SHP77 (cell line): Measurements from ENCODE around the gene LRIT2.

Experiments
- DNase-seq, 2 experiments: peaks; one replicate each; lab custom pipeline; 2025; lab: John Stamatoyannopoulos, UW

Gene LRIT2

GRCh38 chr10:84243759-84244158 is 18.4 kb upstream of the LRIT2 start:
- no peak for DNase-seq

DNA sequence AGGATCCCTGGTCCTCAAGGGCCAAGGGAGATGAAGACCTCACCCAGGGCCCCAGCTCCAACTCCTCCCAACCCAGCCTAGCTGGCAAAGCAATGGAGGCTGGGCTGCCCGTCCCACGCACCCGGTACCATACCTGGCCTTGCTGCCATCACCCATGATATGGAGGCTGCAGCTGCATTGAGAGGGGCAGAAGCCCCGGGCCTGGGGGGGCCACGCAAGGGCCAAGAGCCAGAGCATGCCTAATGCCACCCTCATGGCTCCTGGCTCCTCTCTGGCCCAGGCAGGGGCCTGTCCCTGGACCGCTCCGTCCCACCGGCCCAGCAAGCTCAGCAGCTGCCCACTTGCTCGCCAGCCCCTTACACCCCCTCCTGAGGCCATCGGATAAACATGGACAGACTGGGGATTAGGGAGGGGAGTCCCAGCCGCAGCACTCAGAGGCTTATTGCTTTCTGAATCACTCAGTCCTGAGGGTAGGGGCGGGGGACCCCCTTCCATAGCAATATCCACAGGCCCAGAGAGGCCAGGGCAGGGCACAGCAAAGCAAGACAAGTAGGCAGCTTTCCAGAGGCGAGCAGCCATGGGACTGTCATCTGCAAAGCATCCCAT is 15.9 kb upstream of the LRIT2 start, which contains the start of gene LRIT1:
Gene LRIT1, minus strand, starts transcription at position 362 of the 606 bp plus-strand sequence. Its CDS starts 107 bp downstream, at position 255.
- no peak for DNase-seq

DNA sequence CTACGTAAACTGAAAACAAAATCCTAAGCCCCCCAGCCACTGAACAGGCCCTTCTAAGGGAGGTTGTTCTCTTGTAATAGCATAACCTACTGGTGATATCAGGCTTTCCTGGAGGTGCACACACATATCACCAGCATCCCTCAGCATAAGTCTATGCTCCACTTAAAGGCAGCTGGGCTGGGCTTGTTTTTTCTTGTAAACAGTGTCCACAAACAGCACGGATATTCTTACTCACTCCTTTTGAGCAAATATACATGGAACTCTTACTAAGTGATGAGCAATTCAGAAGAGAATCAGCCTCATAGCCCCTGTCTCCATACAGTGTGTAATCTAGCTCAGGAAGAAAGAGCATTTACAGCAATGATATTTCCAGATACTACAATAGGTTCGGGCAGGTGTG is 13.6 kb upstream of the LRIT2 start:
- DNase-seq, result no peak

GRCh38 chr10:84237199-84238051 is 12.1 kb upstream of the LRIT2 start:
- no peak for DNase-seq

GRCh38 chr10:84236807-84237198 is 11.5 kb upstream of the LRIT2 start:
- no peak for DNase-seq

DNA sequence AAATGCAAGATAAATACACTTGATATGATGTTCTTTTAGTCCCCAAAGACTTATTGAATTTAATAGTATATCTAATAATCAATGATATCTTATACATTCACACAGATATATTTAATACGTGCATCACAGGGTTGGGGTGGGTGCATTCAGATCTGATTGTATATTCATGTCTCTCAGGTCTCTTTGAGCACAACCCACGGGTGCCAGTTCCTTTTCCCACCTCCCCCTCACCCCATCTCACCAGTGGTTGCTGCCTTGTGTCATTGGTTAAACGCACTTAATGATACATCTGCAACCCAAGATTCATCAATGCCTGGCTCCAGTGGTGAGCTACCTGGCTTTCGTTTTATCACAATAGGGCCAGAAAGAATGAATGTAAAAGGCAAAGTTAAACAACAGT is 9.8 kb upstream of the LRIT2 start:
- DNase-seq, result no peak

DNA sequence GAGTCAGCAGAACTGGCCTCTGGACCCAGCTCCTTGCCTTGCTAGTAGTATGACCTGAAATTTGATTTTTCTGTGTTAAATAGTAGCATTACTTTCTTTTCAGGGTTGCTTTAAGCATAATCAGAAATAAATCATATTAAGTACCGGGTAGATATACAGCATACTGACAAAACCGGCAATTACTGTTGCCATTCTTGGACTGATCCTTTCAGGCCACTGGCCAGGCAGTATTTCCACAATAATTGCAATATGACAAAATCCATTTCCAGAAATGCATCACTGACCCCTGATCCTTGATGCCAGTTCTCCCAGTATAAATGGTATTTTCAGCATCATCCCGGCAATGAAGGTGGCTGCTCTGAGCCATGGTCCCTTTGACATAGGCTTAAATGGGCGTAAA is 9.1 kb upstream of the LRIT2 start:
- no peak for DNase-seq

DNA sequence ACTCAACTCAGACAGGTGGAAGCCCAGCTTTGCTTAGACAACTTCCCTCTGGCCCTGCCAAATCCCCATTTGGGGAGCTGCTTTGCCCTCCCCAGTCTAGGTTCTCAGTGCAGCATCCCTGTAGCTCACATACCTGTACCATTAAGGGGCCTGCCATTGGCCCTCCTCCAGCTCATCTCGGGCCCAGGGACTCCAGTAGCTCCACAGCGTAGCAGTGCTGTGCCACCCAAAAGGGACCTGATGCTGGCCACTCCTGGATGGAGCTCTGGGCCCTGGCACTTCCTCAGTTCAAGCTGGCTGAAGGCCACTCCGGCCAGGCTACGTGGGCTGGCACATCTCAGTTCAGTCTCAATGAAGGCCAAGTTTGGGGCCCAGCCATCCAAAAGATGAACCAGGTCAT is 8.6 kb upstream of the LRIT2 start:
- DNase-seq, result no peak

GRCh38 chr10:84232376-84232775 is 7.0 kb upstream of the LRIT2 start:
- no peak for DNase-seq

DNA sequence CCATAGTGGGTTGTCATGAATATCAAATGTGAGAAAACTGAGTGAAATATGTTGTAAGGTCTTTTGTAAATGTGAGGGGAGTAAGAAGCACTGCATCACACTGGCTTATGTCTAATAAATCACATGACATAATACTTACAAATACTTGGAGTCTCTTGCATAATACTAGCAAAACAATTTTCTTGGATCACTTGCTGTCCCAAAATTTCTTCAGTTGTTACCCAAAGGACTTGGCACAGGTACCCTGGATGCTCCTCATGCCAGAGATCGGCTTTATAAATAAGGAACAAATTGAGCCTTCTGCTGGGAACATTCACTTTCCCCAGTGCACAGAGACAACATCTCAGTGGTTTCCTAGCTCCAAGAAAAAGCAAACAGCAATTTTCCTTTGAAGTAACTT is 5.0 kb upstream of the LRIT2 start:
- DNase-seq, result no peak

- DNase-seq, result no peak
Observed at GRCh38 chr10:84227810-84228209, 2.5 kb upstream of the LRIT2 start.

- DNase-seq, result no peak
Observed at GRCh38 chr10:84226616-84227015, 1.3 kb upstream of the LRIT2 start.

GRCh38 chr10:84224411-84225028 is 824 bp downstream of the LRIT2 start:
- no peak for DNase-seq

GRCh38 chr10:84221916-84222315 is 3.4 kb downstream of the LRIT2 start:
- DNase-seq, result no peak

- DNase-seq, result no peak
Observed at GRCh38 chr10:84217746-84218145, 7.6 kb downstream of the LRIT2 start.

GRCh38 chr10:84216834-84217233 is 8.5 kb downstream of the LRIT2 start:
- DNase-seq, result no peak

DNA sequence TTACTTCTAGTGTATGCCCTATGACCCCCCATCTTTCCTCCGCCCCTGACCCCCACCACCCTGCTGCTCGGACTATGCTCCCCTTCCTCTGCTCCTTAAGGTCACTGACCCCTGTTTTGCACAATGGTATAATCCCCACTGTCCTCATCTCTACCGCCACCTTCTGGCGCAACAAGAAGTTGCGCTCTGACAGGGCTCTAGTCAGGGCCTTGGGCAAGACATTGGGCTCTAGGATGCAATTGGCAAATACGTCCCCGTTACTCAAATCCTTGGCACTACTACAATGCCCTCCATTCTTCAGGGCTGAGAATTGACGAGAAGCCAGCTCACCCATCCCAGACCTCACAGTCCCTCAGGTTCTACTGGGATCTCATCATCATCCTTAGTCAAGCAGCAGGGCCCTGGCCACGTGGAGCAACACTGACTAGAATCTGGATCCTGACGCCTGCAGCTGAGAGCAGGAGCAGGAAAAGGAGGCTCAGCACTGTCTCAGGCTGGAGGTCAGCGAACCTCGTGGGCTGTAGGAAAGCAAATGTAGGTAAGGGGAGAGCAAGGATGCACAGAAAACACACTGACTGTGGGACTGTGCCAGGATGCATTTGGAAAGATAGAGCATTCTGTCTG is 10.6 kb downstream of the LRIT2 start:
- no peak for DNase-seq

- no peak for DNase-seq
Observed at GRCh38 chr10:84214046-84214572, 11.2 kb downstream of the LRIT2 start.

GRCh38 chr10:84213076-84213475 is 12.3 kb downstream of the LRIT2 start:
- DNase-seq, result no peak

- DNase-seq, result no peak
Observed at GRCh38 chr10:84212014-84212413, 13.3 kb downstream of the LRIT2 start.

DNA sequence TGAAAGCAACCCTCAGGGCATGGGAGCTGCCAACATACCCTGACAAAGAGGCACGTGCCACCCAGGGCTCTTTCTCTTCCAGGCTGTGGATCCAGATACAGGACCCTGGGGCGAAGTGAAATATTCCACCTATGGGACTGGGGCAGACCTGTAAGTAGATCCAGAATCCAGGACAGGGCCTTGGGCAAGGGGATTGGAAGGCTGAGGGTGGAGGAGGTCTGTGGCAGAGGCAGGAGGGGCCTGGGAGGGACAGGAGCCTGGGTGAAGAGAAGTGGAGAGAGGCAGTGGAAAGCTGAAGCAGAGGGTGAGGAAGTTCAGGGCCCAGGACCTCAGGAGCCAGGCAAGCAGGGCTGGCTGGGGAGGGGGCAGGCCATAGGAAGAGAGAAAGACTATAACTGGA is 13.8 kb downstream of the LRIT2 start:
- DNase-seq, result no peak

GRCh38 chr10:84208023-84208422 is 17.3 kb downstream of the LRIT2 start:
- DNase-seq, result no peak
